ENCODE data around the gene IQGAP1. TPM values are rescaled to one million over a fixed set of nuclear protein-coding genes. Genes with fewer than 3 reads are reported as not detected.

The IQGAP1 gene
- total and polyA plus RNA-seq, 2 of the 4 experiments (the other 2 are of a cell fraction), result 87.5 to 207 TPM

GRCh38 chr15:90520365-90520764 is 132.3 kb downstream of the IQGAP1 start:
- H2AK9ac ChIP-seq (replicated peaks; ENCODE audit: low read depth, low read length, poor library complexity), result peak overlapping the region; percentile 29
- in situ Hi-C loops (cut with MboI; ENCODE audit: low sequenced_read_pairs), result no loop called here
- POLR2A ChIA-PET (ENCODE audit: unreplicated experiment), result no interaction called here
- no peaks in the 10 kb centered on the region for H4K20me1 ChIP-seq (ENCODE audit: insufficient read depth, low read length)
- no peak for ATAC-seq (ENCODE audit: low read depth)
- intact Hi-C loops (cut with micrococcal nuclease), result no loop called here
- H3K4me2 ChIP-seq (ENCODE audit: low read depth, low read length), result no peak overlapping the region
- H4K91ac ChIP-seq (ENCODE audit: insufficient read depth, low read depth, low read length), result peak overlapping the region; percentile 32; the same call in 1 of the 2 replicates
- TF ChIP-seq, protein P1, sequence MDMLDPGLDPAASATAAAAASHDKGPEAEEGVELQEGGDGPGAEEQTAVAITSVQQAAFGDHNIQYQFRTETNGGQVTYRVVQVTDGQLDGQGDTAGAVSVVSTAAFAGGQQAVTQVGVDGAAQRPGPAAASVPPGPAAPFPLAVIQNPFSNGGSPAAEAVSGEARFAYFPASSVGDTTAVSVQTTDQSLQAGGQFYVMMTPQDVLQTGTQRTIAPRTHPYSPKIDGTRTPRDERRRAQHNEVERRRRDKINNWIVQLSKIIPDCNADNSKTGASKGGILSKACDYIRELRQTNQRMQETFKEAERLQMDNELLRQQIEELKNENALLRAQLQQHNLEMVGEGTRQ (IDR thresholded peaks at IDR 0.05; ENCODE audit: low read depth, low read length), result no peak
- TF ChIP-seq NFE2L2 (IDR thresholded peaks at IDR 0.05; ENCODE audit: low read depth, low read length), result no peak
- TF ChIP-seq FOS (IDR thresholded peaks at IDR 0.05; ENCODE audit: low read depth, low read length), result no peak
- TF ChIP-seq CTCF (conservative IDR thresholded peaks at IDR 0.05; ENCODE audit: low read depth, low read length), result no peak
- TF ChIP-seq CEBPB (IDR thresholded peaks at IDR 0.05; ENCODE audit: low read depth, low read length), result no peak
- no peak for TF ChIP-seq MXI1 (IDR thresholded peaks at IDR 0.05; ENCODE audit: borderline replicate concordance, low read depth, low read length)
- TF ChIP-seq RCOR1 (IDR thresholded peaks at IDR 0.05; ENCODE audit: insufficient replicate concordance, low read length), result no peak
- no peak for TF ChIP-seq MAZ (IDR thresholded peaks at IDR 0.05; ENCODE audit: borderline replicate concordance, low read depth, low read length)
- TF ChIP-seq MAFK (IDR thresholded peaks at IDR 0.05; ENCODE audit: low read depth, low read length), result no peak
- no peak for TF ChIP-seq RFX5 (IDR thresholded peaks at IDR 0.05; ENCODE audit: low read depth, low read length)
- TF ChIP-seq RAD21 (IDR thresholded peaks at IDR 0.05; ENCODE audit: low read length), result no peak
- TF ChIP-seq ELK1 (IDR thresholded peaks at IDR 0.05; ENCODE audit: borderline replicate concordance, low read depth, low read length), result no peak
- TF ChIP-seq CHD1 (IDR thresholded peaks at IDR 0.05; ENCODE audit: low read depth, low read length), result no peak
- TF ChIP-seq POLR2A (IDR thresholded peaks at IDR 0.05; ENCODE audit: low read depth, low read length), result no peak
- no peak for TF ChIP-seq BHLHE40 (IDR thresholded peaks at IDR 0.05; ENCODE audit: low read depth, low read length)
- peak overlapping the region; percentile 32; the same call in 2 of the 3 replicates for H2BK15ac ChIP-seq (ENCODE audit: low read depth, low read length)
- H3K4me3 ChIP-seq (ENCODE audit: insufficient read depth, low read depth, low read length), result no peak overlapping the region
- WGBS, 2 experiments (ENCODE audit: extremely low coverage in 2 of 2, insufficient read length in 1 of 2), result no CpG with 5 or more reads among the region's 5 CpGs
- peaks cover 18% of the 10 kb centered on the region for H3K9me1 ChIP-seq (ENCODE audit: insufficient read depth, low read length)
- peak overlapping the region; percentile 63 for H3K14ac ChIP-seq (replicated peaks; ENCODE audit: low read depth, low read length)
- H4K8ac ChIP-seq (ENCODE audit: low read depth in 2 of 2, low read length in 2 of 2), result peak overlapping the region; percentile 16 to 73; a peak in 2 of 4 replicates
- H3K27ac ChIP-seq (ENCODE audit: insufficient read depth, low read length), result no peak overlapping the region
- peak overlapping the region; percentile 38 for H3K23ac ChIP-seq (ENCODE audit: low read depth, low read length)
- peaks cover 5% of the 10 kb centered on the region for H3K4me1 ChIP-seq (ENCODE audit: control insufficient read depth, insufficient read depth, low read length)
- peak overlapping the region; percentile 26; the same call in 1 of the 2 replicates for H2BK120ac ChIP-seq (ENCODE audit: low read depth, low read length)
- H3K4ac ChIP-seq (ENCODE audit: low read depth, low read length), result peak overlapping the region; percentile 79
- no peaks in the 10 kb centered on the region for H3K27me3 ChIP-seq (ENCODE audit: control insufficient read depth, insufficient read depth, low read length)
- no peak overlapping the region for H2BK5ac ChIP-seq (ENCODE audit: low read depth, low read length, poor library complexity, severe bottlenecking)
- no peaks in the 10 kb centered on the region for H3K79me1 ChIP-seq (ENCODE audit: low read depth in 1 of 2, low read length in 2 of 2)
- BruUV-seq (replicated peaks), result no TSS peak
- H3K18ac ChIP-seq (ENCODE audit: low read depth, low read length), result 0 out of 2 replicates have a peak overlapping the region, but pooled peaks have one; percentile 1
- DNase-seq, result no peak
- H3K56ac ChIP-seq (ENCODE audit: extremely low read depth, insufficient read depth, low read length), result no peak overlapping the region
- peak overlapping the region; percentile 34 for H2BK20ac ChIP-seq (ENCODE audit: low read depth, low read length)
- no peaks in the 10 kb centered on the region for H3K9me3 ChIP-seq (ENCODE audit: control insufficient read depth, insufficient read depth, low read length)
- dilution Hi-C loops (cut with HindIII; ENCODE audit: low sequenced_read_pairs, unreplicated experiment), result no loop called here
- no peaks in the 10 kb centered on the region for H3K36me3 ChIP-seq (ENCODE audit: control insufficient read depth, insufficient read depth, low read length)
- CTCF ChIA-PET, result interaction anchor here (1.3 kb wide), 1 partner anchor 11 kb away, joined by 5 read pairs; no protein-coding TSS in a partner anchor
- H3K9ac ChIP-seq (ENCODE audit: low read depth, low read length), result no peak overlapping the region
- peak overlapping the region; percentile 10; the same call in 1 of the 2 replicates for H4K5ac ChIP-seq (ENCODE audit: low read depth, low read length)
- peak overlapping the region; percentile 64; the same call in 1 of the 2 replicates for H2AK5ac ChIP-seq (ENCODE audit: low read depth, low read length)
- peak overlapping the region; percentile 34 for H2AFZ ChIP-seq (replicated peaks; ENCODE audit: low read length, poor library complexity)
